Stimulated activated CD4-positive, alpha-beta T cell treated with anti-CD3 and anti-CD28 coated beads, Interleukin-1b, Interleukin-23, amount 100 ng/mL, for 1 hour (primary cell): ENCODE data around the gene PRKCB.
"Not testable (repeated sequence)": the region's sequence is repeated elsewhere in the genome, so short reads cannot be mapped to it uniquely, and the experiment has no call there.

Source experiments
- DNase-seq, 2 donors: peaks; one replicate each; pipeline ENCODE4 v3.0.0-alpha.2; 2020; ENCODE audit warnings: low read depth in 2 of 2

The PRKCB gene

DNA sequence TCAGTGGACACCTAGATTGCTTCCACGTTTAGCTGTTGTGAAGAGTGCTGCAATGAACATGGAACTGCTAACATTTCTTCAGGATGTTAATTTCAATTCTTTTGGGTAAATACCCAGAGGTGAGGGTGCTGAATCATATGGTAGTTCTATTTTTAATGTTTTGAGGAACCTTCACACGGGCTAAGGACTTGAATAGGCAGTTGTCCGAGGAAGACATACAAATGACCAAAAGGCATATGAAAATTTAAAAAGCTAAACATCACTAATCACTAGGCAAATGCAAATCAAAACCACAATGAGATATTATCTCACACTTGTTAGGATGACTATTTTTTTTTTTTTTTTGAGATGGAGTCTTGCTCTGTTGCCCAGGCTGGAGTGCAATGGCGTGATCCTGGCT, 173.3 kb downstream of the PRKCB start:
- DNase-seq: no peak

GRCh38 chr16:24009955-24010354, 174.2 kb downstream of the PRKCB start:
- DNase-seq: no peak

GRCh38 chr16:24010440-24011089, 174.8 kb downstream of the PRKCB start:
- peak; percentile 58 to 60 for DNase-seq

GRCh38 chr16:24011237-24011636, 175.5 kb downstream of the PRKCB start:
- DNase-seq: no peak

- no peak for DNase-seq
Observed at GRCh38 chr16:24013054-24013636, 177.4 kb downstream of the PRKCB start.

DNA sequence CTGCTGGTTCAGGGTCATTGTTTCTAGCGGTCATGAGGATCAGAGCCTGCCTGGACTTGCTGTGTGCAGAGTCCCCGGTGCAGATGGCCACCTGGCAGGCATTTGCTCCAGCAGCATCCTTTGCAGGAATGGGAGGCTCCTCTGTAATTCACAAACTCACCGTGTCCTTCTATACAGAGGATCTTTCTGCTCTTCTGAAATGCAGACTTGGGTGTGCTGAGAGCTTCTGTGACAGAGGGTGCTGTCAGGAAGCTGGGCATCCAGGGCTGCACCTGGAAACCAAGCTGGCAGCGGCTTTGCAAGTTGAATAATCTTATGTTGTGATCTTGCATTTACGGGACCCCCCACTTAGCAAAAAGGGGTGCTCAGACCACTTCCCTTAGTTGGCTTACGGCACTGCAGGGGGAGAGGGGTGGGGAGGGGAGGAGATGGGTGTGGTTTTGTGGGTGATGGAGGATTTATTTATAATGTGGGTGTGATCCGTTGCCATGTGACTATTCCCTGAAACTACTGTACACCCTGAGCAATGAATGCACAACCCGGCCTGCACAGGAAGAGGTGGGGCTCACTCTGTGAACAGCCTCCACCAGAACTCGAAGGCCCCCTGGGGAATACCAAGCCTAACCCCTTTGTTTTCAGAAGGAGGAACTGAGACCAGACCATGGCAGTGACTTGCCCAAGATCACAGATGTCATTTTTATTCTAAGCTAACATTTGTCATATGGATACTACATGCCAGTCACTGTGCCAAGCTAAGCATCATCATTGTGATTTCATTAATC, 178.3 kb downstream of the PRKCB start:
- DNase-seq: peak in 1 of 2 donors; percentile 27

GRCh38 chr16:24014955-24015354, 179.2 kb downstream of the PRKCB start:
- not testable (repeated sequence) for DNase-seq

DNA sequence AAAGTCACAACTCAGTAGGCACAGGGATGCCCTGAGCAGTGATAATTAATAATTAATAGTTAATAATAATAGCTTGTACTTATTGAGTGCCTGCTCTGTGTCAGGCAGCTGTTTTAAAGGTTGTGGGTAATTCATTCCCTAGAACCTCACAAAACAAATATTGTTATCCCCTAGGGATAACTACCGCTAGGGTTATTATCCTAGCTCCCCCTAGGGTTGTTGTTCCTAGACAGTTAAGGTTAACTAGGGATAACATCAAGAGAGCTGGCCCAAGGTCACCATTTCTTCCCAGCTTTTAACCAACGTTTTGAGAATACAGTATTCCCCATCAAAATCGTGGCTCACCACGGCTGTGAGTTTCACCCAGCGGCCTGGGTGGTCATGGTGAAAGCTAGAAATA, 180.1 kb downstream of the PRKCB start:
- DNase-seq: no peak

DNA sequence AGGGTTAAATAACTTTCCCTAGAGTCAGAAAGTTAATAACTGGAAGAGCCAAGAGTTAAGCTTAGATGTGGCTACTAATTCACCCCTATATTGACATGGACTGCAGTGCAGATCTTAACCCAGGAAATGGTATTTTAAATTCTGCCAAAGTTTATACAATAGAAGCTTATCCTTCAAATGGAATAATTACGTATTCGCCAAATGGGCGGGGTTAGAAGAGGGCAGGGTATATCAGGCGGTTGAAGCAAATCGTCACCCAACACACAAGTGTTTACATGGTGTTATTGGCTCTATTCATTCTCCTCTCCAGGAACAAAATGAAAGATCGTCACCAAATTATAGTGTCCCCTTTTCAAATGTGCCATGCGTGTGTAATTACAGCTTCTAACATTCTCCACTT, 182.7 kb downstream of the PRKCB start:
- DNase-seq: no peak

DNA sequence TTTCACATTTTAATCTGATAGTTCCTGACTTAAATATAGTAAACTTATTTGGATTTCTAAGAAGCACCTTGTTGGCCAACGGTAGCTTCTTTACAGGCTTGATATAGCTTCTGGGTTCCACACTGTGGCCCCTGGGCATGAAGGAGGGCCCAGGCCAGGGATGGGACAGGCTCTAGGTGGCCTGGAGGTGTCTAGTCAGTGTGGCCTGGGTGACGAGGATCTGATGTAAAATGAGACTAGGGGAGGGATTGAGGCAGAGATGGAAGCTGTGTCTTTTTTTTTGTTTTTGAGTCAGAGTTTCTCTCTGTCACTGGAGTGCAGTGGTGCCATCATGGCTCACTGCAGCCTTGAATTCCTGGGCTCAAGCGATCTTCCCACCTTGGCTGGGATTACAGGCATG, 187.0 kb downstream of the PRKCB start:
- DNase-seq: no peak

DNA sequence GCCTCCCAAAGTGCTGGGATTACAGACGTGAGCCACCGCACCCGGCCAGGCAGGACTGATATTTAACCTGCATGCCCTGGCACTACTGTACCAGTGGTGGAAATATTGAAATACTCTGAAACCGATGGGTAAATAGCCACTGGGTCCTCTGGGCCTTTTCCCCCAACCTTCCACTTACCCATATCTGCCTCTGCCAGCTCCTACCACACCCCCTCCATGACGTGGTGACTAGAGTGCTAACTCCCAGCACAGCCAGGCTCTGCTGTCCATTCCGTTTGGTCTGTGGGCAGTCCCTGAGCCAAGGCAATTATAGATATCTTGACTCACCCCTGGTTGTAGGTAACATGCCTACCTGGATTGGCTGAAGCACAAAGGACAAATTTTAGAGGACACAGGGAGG, 187.8 kb downstream of the PRKCB start:
- DNase-seq: no peak

GRCh38 chr16:24024971-24025370, 189.2 kb downstream of the PRKCB start:
- no peak for DNase-seq

DNA sequence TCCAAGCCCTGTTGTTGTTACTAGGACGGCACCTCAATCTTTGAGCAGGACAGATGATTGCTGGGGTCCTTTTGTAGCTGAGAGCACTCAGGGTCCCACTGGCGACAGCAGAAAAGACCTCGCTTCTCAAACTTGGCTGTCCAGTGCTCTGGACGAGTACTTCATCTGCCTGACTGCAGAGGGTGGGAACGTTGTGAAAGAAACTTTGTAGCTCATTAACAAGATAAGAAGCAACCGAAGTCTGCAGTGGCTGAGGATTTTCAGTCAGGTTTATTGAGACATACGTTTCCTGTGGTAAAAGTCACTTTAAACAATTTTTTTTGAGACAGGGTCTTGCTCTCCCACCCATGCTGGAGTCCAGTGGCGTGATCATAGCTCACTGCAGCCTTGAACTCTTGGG, 191.7 kb downstream of the PRKCB start:
- no peak for DNase-seq

- not testable (repeated sequence) for DNase-seq
Observed at GRCh38 chr16:24029841-24030240, 194.1 kb downstream of the PRKCB start.

DNA sequence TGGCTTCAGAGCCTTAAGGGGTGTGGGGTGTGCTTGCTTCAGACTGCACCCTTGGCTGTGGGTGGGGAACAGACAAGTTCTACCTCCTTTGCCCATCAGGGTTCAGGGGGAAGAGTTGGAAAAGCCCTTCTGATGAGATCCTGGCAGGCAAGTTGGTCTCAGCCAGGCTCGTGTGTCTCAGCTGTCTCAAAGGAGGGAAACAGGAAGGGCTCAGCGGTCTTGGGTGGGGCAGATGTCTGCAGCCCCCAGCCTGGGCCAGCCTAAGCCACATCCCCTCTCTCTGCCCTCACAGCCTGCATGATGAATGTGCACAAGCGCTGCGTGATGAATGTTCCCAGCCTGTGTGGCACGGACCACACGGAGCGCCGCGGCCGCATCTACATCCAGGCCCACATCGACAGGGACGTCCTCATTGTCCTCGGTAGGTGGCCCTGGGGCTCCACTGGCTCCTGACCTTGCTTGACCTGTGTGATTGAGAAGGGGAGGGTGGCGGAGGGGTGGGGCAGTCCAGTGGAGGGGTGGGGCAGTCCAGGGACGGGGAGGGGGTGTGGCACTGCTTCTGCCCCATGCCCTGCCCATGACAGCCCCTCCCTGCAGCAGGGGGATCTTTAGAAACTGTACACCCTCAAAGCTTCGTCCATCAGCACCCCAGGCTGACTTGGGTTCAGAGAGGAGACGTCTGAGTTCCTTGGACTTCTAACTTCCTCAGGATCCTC, 199.5 kb downstream of the PRKCB start:
- DNase-seq: no peak

GRCh38 chr16:24036038-24036543, 200.3 kb downstream of the PRKCB start:
- no peak for DNase-seq

DNA sequence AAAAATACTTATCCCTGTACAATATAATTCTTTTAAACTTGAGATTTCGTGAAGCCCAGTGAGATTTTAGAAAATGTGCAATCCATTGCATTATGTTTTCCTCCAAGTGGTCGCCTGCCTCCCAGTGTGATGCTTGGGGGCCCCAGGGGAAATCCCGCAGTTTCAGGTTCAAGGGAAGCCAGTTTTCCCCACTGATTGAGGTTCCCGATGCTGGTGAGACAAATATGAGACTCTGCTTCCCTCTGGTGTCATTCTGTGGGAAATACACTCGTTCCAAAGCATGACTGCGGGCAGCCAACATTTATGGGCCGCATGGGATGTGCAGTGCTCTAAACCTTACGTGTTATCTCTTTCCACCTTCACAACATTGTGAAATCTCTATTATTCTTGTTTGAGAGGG, 200.8 kb downstream of the PRKCB start:
- peak in 1 of 2 donors; percentile 6 for DNase-seq

GRCh38 chr16:24037335-24037734, 201.6 kb downstream of the PRKCB start:
- DNase-seq: no peak

- peak; percentile 36 to 73 for DNase-seq
Observed at GRCh38 chr16:24041834-24042631, 206.2 kb downstream of the PRKCB start.

DNA sequence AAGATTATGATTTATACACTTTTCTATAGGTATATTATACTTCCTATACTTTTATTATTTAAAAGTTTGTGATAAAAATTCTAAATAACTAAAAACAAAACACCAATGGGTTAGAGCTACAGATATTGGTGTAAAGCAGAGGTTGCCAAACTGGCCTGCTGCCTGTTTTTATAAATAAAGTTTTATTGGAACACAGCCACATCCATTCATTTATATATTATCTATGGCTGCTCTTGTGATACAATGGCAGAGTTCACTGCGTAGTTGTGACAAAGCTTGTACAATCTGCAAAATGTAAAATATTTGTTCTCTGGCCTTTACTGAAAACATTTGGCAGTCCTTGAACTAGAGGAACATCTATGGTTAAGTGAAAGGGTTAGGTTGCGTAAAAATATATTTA, 208.7 kb downstream of the PRKCB start:
- no peak for DNase-seq

GRCh38 chr16:24045641-24046040, 209.9 kb downstream of the PRKCB start:
- DNase-seq: no peak
